Left ventricle myocardium inferior (tissue), 1 donor: ENCODE measurements around the gene BHLHE23. TPM values are rescaled to one million over a fixed set of nuclear protein-coding genes. Genes with fewer than 3 reads are reported as not detected.

Experiments used
- DNase-seq: peaks from one replicate; pipeline ENCODE4 v3.0.0-alpha.2; 2020
- H3K27ac ChIP-seq: fragments of 200-600 bp; replicated peaks from 2 replicates; pipeline ENCODE4 v1.8.0; 2021
- H3K27me3 ChIP-seq: fragments of 200-600 bp; 2 replicates; pipeline ENCODE4 v1.8.0; 2021; ENCODE audit warnings: low read depth
- H3K36me3 ChIP-seq: fragments of 200-600 bp; 2 replicates; pipeline ENCODE4 v1.8.0; 2021
- H3K4me1 ChIP-seq: fragments of 200-600 bp; 2 replicates; pipeline ENCODE4 v1.8.0; 2021
- H3K4me3 ChIP-seq: fragments of 200-600 bp; 2 replicates; pipeline ENCODE4 v1.8.0; 2021; ENCODE audit warnings: mild to moderate bottlenecking, moderate library complexity
- H3K9me3 ChIP-seq: fragments of 200-600 bp; replicated peaks from 2 replicates; pipeline ENCODE4 v1.8.0; 2021
- CTCF ChIP-seq: fragments of 200-600 bp; IDR thresholded peaks from 2 replicates; pipeline ENCODE4 v1.8.0; 2021; ENCODE audit warnings: antibody characterized with exemption, mild to moderate bottlenecking, borderline replicate concordance
- intact Hi-C: fragments of 100-400 bp; cut with micrococcal nuclease; formaldehyde crosslinking; loops from one replicate; pipeline ENCODE4 v1.11.0; 2022
- total RNA-seq: library from RNA; stranded (reverse); fragmentation: NEBNext Ultra II Directional; extraction: Animal tissue kit (Norgen Biotek cat#: 25700); gene quantifications from one replicate; pipeline ENCODE4 v1.2.1, GENCODE V29; 2021
- donor health status: DM: no; HTN: yes; CAD: no; lungs with severe emphysema.

The BHLHE23 gene
- total RNA-seq, 1 donor from 2014 or later: not detected

GRCh38 chr20:63016514-63017075 is 9.8 kb upstream of the BHLHE23 start:
- H3K27me3 ChIP-seq: peaks cover 98% of the 10 kb centered on the region
- peaks cover 30% of the 10 kb centered on the region for H3K9me3 ChIP-seq
- DNase-seq: peak; percentile 5
- no peaks in the 10 kb centered on the region for H3K36me3 ChIP-seq
- no peak for TF ChIP-seq CTCF
- H3K4me3 ChIP-seq: no peak overlapping the region
- no peaks in the 10 kb centered on the region for H3K4me1 ChIP-seq
- no peak overlapping the region for H3K27ac ChIP-seq
- intact Hi-C loops: no loop called here

GRCh38 chr20:63015662-63016361 is 9.0 kb upstream of the BHLHE23 start:
- Histone ChIP-seq H3K27me3 (peaks cover 98% of the 10 kb centered on the region), H3K9me3 (peaks cover 28% of the 10 kb centered on the region), H3K27ac (no peak overlapping the region), H3K36me3 (no peaks in the 10 kb centered on the region), H3K4me3 (no peak overlapping the region), H3K4me1 (no peaks in the 10 kb centered on the region)
- intact Hi-C loops: no loop called here
- TF ChIP-seq CTCF: no peak
- peak; percentile 2 for DNase-seq

GRCh38 chr20:63015147-63015661 is 8.4 kb upstream of the BHLHE23 start:
- intact Hi-C loops: no loop called here

GRCh38 chr20:63014710-63015109 is 7.9 kb upstream of the BHLHE23 start:
- Histone ChIP-seq H3K4me1 (no peaks in the 10 kb centered on the region), H3K27ac (no peak overlapping the region), H3K9me3 (peaks cover 17% of the 10 kb centered on the region), H3K4me3 (no peak overlapping the region), H3K36me3 (no peaks in the 10 kb centered on the region), H3K27me3 (peaks cover 98% of the 10 kb centered on the region)
- DNase-seq: no peak
- TF ChIP-seq CTCF: no peak
- intact Hi-C loops: no loop called here

More at GRCh38 chr20:63015147-63015661, 8.4 kb upstream of the BHLHE23 start:
- Histone ChIP-seq H3K27me3 (peaks cover 98% of the 10 kb centered on the region), H3K9me3 (peaks cover 22% of the 10 kb centered on the region), H3K4me1 (no peaks in the 10 kb centered on the region), H3K27ac (no peak overlapping the region), H3K36me3 (no peaks in the 10 kb centered on the region), H3K4me3 (no peak overlapping the region)
- TF ChIP-seq CTCF: no peak
- DNase-seq: no peak

- intact Hi-C loops: no loop called here
- no peak overlapping the region for H3K4me3 ChIP-seq
- H3K36me3 ChIP-seq: no peaks in the 10 kb centered on the region
- peaks cover 4% of the 10 kb centered on the region for H3K4me1 ChIP-seq
- H3K27me3 ChIP-seq: peaks cover 98% of the 10 kb centered on the region
- no peak for TF ChIP-seq CTCF
- no peak overlapping the region for H3K27ac ChIP-seq
- no peak for DNase-seq
- peaks cover 16% of the 10 kb centered on the region for H3K9me3 ChIP-seq
Observed at GRCh38 chr20:63014287-63014686, 7.5 kb upstream of the BHLHE23 start.
